Islet precursor cell (in vitro differentiated cells): ENCODE results near the gene IRF9.
"Not testable (repeated sequence)": the region's sequence is repeated elsewhere in the genome, so short reads cannot be mapped to it uniquely, and the experiment has no call there.

ENCODE experiments used
- DNase-seq: peaks from one replicate; pipeline ENCODE4 v3.0.0-alpha.2; 2018

Gene IRF9

DNA sequence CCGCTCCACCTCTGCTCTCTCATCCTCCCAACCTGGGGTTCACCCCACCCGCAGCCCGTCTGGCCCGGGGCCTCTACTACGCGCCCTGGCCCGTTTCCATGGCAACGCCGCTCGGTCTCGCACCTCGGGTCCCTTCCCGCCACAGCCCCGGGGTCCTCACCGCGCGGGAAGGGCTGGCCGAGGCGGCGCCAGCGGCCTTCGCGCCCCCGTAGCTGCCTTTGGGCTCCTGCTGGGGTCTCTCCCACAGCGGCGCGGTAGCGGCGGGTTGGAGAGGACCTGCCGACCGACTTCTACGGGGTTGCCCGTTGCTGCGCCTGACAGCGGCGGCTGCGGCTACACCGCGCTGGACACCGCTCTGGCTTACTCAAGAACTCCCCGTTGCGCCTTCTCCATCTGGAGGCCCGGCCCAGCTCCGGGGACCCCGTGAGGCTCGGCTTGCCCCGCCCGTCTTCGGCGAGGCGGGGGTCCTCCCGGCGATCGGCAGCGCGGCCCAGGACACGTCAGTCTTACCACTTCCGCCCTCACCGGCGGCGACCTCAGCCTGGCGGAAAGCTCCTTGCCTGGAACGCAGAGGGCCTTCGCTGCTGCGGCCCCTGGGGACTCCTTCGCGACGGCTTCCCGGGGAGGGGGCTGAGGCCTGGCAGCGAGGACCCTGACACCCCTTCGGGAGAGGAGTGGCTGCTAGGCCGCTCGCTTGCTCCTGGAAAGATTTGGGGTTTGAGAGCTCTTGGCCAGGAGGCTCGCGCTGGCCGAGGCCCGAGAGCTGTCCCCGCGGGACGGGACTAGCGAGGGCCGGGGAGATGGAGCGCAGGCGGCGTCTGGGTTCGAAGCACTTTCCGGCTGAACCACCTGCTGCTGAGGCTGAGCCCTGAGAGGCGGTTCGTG is 34.4 kb downstream of the IRF9 start, which contains the start of gene TM9SF1:
TSS of gene TM9SF1 (minus strand) at position 256 of the 885 bp plus-strand sequence. CDS start 422 bp downstream, outside the sequence.
- peak; percentile 93 for DNase-seq

DNA sequence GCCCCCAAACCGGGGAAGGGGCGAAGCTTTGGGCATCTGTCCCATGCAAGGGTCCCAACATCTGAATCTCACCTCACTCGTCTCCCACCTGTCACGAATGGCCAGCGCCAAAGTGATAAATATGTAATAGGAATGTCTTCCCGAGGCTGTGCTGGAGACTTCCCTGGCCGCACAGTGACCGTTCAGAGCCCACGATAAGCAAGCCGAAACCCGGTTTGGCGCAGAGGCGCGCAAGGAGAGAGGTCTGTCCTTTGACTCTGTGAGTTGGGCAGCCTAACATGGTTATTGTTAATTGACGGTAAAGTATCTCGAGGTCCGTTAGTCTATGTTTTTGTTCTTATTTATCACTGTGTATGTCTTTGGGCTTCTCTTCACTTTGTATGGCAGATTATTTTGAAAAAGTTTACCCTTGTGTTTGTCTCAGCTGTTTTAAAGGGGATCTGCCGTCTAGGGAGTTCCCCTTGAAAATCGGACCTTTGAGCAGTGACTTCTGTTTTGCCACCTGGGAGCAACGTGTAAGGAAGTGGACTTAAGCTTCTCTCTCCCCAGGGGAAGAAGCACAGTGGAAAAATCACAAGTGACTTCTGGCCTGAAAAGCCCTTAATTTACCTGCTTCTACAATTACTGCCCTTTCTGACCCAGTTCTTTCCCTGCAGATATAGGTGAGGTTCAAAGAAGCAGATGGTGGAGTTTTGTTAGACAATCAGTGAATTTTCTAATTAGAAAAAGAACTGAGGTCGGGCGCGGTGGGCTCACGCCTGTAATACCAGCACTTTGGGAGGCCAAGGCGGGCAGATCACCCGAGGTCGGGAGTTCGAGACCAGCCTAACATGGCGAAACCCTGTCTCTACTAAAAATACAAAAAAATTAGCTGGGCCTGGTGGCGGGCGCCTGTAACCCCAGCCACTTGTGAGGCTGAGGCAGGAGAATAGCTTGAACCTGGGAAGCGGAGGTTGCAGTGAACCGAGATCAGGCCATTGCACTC is 35.3 kb downstream of the IRF9 start:
- no peak for DNase-seq

DNA sequence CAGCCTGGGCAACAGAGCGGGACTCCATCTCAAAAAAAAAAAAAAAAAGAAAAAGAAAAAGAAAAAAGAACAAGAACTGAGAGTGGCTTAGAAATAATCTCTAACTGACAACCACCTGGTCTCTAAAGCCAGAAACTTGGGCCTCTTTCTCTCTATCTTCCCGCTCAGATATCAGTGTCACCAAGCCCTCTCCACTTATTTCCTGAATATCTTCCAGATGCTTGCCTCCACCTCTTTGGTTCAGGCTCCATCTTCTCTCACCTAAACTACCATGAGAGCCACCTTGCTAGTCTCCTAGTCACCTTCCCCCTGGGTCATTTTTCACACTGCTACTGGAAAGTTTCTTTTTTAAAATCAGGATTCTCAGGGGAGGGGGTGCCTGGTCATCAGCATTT is 36.0 kb downstream of the IRF9 start:
- DNase-seq, result no peak

DNA sequence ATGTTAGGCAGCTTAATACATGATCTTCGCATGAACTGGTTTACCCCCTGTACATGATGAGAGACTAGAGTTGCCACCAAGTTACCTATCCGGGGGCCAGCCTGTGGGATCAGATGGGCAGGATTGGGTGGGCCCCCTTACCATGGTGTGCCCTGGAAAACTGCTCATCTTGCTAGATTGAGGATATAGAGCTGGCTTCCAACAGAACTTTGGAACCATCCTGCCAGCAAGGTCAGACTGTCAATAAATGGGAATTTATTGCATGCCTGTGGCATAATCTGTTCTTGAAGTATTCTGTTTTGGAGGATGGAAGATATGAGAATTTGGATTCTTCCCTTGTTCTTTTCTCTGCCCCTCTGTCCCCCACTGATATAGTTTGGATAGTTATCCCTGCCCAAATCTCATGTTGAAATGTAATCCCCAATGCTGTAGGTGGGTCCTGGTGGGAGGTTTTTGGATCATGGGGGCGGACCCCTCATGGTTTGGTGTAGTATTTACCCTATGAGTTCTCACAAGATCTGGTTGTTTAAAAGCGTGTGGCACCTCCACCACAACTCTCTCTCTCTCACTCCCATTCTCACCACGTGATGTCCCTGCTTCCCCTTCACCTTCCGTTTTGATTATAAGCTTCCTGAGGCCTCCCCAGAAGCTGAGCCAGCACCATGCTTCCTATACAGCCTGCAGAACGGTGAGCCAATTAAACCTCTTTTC is 37.9 kb downstream of the IRF9 start:
- no peak for DNase-seq

DNA sequence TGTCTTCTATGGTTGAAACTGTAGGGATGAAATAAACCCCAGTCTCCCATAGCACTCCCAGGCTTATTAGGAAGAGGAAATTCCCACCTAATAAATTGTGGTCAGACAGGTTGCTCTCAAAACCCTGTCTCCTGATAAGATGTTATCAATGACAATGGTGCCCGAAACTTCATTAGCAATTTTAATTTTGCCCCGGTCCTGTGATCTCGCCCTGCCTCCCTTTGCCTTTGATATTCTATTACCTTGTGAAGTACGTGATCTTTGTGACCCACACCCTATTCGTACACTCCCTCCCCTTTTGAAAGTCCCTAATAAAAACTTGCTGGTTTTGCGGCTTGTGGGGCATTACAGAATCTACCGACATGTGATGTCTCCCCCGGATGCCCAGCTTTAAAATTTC is 41.5 kb downstream of the IRF9 start:
- DNase-seq, result peak; percentile 4

DNA sequence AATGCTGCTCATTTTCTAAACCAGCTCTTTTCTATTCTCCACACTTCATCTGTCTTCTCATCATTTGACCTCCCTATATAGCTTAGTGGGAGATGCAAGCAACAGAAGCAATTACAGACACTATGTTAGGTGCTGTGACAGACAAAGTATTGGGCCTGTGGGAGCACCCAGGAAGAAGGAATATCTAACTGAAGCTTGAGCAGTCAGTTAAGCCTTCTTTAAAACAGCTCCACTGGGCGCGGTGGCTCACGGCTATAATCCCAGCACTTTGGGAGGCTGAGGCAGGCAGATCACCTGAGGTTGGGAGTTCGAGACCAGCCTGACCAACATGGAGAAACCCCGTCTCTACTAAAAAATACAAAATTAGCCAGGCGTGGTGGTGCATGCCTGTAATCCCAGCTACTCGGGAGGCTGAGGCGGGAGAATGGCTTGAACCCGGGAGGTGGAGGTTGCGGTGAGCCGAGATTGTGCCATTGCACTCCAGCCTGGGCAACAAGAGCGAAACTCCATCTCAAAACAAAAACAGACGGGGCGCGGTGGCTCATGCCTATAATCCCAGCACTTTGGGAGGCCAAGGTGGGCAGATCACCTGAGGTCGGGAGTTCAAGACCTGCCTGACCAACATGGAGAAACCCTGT is 42.3 kb downstream of the IRF9 start:
- not testable (repeated sequence) for DNase-seq

DNA sequence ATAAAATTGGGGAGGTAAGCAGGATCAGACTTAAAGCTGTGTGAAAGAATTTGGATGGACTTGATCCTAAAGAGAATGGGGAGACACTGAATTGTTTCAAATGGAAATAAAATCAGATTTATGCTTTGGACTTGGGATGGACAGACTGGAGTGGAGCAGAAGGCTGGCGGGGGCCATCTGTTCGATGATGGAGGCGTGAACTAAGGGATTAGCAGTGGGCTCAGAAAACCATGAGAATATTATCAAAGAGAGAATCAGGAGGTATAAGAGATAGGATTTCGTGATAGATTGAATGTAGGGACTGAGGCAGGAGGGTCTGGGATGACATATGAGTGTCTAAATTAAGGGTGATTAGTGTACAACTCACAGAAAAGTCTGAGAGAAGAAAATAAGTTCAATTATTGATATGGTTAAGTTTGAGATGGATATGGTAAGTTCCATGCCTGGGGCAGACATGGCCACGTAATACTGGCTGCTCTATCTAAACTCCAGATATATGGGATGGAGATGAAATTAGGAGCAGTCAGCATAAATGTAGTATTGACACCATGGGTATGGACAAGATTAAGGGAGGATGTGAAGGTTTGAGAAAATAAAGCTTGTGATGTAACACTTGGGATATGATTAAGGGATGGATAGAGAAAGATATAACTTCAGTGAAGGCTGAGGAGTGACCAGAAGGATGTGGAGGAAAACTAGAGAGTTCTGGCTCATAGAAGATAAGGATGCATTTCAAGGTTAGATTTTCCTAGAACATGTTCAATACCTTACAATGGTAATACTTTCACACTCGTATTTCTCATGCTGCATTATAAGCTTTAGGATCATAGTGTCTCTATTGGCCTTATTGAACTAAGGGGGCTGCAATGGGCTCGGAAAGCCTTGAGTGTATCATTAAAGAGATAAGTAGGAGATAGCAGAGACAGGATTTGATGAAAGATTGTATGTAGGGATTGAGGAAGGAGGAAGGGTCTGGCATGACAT is 43.4 kb downstream of the IRF9 start:
- no peak for DNase-seq

DNA sequence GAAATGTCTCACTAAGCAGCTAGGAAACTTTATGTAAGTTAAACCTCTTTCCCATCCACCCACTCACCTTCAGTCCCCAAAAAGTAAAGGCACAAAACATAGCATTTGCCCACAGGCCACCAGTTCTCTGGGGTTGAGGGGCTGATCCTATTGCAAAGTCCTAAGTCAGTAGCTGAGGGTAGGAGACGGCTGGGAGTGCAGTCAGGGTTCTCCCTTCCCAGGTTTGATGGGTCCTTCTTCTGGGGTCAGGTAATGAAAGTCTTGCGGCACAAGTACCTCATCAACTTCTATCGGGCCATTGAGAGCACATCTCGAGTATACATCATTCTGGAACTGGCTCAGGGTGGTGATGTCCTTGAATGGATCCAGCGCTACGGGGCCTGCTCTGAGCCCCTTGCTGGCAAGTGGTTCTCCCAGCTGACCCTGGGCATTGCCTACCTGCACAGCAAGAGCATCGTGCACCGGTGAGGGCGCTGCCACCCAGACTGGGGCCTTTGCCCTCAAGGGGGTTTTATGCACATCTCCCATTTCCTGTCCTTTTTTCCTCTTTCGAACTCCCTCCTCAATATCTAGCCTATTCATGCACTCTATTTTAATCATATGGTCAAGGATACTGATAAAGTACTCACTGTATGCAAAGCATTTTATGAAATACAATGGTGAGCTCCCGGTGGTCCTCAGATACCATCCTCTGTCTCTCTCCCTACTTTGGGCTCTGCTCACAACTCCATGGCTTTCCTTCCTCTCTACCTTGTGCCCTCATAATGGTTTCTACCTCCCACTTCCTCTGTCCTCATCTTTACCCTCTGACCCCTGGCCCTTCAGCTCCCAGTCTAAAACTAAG is 45.4 kb downstream of the IRF9 start:
- DNase-seq, result no peak

DNA sequence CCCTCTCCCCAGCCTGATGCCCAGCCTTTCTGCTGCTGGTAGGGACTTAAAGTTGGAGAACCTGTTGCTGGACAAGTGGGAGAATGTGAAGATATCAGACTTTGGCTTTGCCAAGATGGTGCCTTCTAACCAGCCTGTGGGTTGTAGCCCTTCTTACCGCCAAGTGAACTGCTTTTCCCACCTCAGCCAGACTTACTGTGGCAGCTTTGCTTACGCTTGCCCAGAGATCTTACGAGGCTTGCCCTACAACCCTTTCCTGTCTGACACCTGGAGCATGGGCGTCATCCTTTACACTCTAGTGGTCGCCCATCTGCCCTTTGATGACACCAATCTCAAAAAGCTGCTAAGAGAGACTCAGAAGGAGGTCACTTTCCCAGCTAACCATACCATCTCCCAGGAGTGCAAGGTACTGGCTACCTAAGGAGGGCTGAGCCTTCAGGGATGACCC is 46.1 kb downstream of the IRF9 start:
- no peak for DNase-seq

DNA sequence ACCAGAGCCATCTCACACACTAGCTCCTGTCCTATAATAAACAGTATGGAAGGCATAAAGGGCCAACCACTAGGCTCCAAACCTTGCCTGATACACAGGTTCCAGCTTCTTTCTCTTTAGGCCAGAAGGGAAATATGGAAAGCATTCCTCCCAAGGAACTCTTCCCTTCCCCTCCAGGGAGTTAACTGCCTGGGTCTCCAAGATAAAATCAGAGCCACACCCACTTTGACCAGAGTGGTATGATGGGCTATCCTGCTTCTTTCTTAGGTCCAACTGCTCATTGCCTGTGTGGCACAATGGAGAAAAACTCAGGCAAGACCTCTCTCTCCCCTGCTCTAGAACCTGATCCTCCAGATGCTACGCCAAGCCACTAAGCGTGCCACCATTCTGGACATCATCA is 46.6 kb downstream of the IRF9 start:
- no peak for DNase-seq

DNA sequence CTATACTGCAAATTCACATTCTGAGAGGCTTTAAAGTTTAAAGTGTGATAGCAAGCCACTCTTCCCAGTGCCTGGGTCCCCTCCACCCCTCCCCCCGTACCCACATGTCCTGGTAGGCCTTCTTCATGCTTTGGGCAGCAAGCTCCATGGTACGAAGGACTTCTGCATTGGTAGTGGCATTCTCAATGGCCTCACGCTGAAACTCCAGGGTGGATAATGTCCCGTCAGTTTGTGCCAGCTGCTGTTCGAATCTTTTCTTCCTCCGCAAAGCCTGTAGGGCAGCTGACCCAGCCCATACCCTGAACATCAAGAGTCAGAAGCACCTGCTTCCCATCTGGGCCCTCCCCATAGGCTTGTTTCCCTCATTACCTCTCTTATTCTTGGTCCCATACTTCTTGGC is 50.2 kb downstream of the IRF9 start:
- DNase-seq, result no peak

DNA sequence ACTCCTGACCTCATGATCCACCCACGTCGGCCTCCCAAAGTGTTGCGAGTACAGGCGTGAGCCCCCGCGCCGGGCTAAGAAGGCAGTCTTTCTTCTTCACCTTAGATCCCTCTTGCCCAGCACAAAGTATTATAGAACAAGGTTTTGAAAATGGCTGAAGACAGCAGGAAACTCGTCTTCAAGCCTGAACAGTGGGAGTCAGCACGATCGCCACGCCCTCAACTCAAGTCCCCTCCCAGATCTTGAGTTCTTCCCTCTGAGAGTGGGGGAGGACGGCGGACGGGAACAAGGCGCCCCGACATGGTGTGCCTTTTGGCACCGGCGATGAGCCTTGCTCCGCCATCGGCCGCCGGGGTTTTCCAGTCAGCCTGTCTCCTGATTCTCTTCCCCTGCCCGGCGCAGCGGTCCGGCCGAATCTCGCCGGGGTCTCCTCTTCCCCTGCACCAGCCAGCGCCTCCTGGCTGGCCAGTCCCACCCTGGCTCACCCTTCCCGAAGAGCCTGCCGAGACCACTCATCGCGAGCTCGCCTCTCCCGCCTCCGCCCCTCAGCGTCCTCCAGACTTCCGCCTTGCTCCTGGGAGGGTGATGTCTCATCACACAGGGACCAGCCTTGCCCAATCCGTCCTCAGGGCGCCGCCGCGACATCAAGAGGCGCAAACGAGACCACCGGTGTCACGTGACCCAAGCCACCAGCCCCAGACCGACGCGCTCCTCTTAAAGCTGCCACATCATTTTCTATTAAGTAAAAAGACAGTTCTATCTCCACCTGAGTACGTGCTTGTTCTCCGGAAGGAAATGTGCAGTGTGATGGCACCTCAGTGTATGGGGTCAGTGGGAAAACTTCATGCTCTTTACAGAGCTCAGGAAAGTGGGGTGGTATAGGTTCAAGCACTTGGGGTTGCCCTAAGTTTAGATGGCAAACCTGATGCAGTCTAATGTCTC is 52.1 kb downstream of the IRF9 start, which contains the start of gene CHMP4A:
TSS of gene CHMP4A (minus strand) at position 565 of the 942 bp plus-strand sequence. CDS start at position 516, 49 bp downstream.
- DNase-seq, result peak; percentile 99

DNA sequence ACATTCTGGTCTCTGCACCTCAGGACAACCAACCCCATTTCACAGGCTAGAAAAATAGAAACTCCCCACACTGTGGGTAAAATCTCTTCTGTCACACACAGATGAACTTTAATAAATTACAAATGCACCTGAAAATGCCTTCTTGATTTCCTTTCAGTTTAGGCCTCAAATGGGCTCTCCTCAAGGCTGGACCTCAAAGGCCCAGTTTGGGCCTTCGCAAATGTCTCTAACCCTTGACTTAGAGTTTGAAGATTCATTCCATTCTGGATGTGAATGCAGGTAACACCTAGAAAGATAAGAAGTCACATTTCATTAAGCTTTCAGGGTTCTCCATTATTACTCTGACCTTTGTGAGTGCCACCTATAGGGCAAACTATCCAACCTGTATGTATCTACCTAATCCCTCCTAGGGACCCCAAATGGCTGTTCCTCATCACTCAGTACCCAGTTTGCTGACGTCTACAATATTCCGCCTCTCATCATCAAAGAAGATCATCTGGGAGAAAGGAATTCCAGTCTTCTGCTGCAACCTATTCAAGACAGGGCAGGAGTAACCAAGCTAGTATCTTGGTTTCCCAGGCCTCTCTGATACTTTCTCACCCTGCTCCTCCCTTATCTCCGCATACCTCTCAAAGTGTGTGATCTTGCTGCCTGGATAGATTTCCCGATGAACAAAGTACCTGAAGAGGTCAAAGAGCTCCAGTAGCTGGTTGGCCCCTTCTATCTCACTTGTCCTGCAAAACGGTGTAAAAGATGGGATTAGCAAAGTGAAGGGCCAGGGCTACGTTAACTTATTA is 53.0 kb downstream of the IRF9 start:
- no peak for DNase-seq

DNA sequence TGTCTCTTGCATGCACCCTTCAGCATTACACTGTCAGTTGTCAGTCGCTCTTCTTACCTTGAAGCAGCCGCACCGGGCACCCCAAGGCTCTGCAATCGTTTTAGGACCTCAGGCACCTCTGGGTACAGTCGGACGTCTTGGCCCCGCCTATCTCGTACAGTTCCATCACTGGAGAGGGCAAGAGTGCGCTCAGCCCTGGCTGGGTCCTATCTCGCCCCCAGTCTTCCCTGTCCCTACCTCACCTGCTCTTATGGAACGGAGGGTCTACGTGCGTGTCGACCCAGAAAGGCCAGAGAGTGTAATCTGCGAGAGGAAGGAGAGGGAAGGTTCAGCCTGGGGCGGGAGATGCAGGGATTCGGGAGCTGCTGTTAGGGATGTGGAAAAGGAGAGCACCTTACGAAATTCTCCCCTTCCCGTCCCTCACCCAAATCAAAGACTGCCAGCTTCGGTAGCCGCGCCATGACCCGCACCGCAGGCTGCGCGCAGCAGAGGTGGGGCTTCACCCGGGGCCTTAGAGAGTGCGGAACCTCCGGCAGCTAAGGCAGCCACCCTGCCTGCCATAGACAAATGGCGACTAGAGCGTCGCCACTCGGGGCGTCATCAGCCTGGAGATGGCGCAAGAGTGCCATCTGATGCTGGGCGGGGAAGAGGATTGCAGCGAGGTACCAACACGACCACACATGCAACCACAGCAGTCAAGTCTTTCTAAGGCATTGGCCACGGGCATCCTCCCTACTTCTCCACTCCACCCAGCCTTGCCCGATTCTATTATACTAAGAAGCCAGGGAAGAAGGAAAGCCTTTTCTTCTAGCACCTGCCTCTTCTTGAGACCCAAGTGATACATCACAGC is 54.7 kb downstream of the IRF9 start, which contains the start of gene MDP1:
TSS of gene MDP1 (minus strand) at position 572 of the 850 bp plus-strand sequence. CDS start at position 461, 111 bp downstream.
- DNase-seq, result peak; percentile 91
